Measurements from ENCODE around the gene FXYD3. TPM values are rescaled to one million over a fixed set of nuclear protein-coding genes. Genes with fewer than 3 reads are reported as not detected.
A peak's percentile ranks its signal among the peaks of the same experiment; 100 is the strongest.

FXYD3 gene
- total RNA-seq, 4 donors from 2014 or later = 391 to 630 (median 546) TPM

- DNase-seq (ENCODE audit: low spot score in 2 of 2) = no peak
- no peak for TF ChIP-seq CTCF (IDR thresholded peaks at IDR 0.05)
- no peak for TF ChIP-seq POLR2A (IDR thresholded peaks at IDR 0.05)
- WGBS, 2 donors = 77 to 78% methylated on average over 15 of the region's 15 CpGs
- intact Hi-C loops (cut with DNase I; ENCODE audit: low total_unique reads) = no loop called here
- H3K4me3 ChIP-seq (ENCODE audit: low read depth, poor library complexity, severe bottlenecking) = no peak overlapping the region
Observed at GRCh38 chr19:35112995-35113688, 2.5 kb upstream of the FXYD3 start.

GRCh38 chr19:35114353-35115176 is 1.1 kb upstream of the FXYD3 start:
- WGBS, 2 donors = 4 to 7% methylated on average over 23 of the region's 23 CpGs
- no peak for TF ChIP-seq POLR2A (IDR thresholded peaks at IDR 0.05)
- peak in 1 of 3 donors; percentile 91 for TF ChIP-seq CTCF (IDR thresholded peaks at IDR 0.05)
- DNase-seq (ENCODE audit: low spot score in 2 of 2) = peak; percentile 82 to 95
- intact Hi-C loops (cut with DNase I; ENCODE audit: low total_unique reads) = no loop called here
- H3K4me3 ChIP-seq (ENCODE audit: low read depth, poor library complexity, severe bottlenecking) = no peak overlapping the region

- DNase-seq (ENCODE audit: low spot score in 2 of 2) = peak; percentile 77 to 89
- intact Hi-C loops (cut with DNase I; ENCODE audit: low total_unique reads) = no loop called here
- TF ChIP-seq CTCF (IDR thresholded peaks at IDR 0.05) (no peak), POLR2A (IDR thresholded peaks at IDR 0.05) (no peak)
- H3K4me3 ChIP-seq (ENCODE audit: low read depth, poor library complexity, severe bottlenecking) = peak overlapping the region; percentile 36
- WGBS, 2 donors = 53 to 60% methylated on average over 13 of the region's 13 CpGs
Observed at GRCh38 chr19:35116072-35116801, 614 bp downstream of the FXYD3 start.

- WGBS, 2 donors = 31 to 37% methylated on average over 6 to 8 of the region's 8 CpGs
- H3K4me3 ChIP-seq (ENCODE audit: low read depth, poor library complexity, severe bottlenecking) = peak overlapping the region; percentile 36
- intact Hi-C loops (cut with DNase I; ENCODE audit: low total_unique reads) = no loop called here
- no peak for TF ChIP-seq CTCF (IDR thresholded peaks at IDR 0.05)
- TF ChIP-seq POLR2A (IDR thresholded peaks at IDR 0.05) = no peak
- DNase-seq (ENCODE audit: low spot score in 2 of 2) = no peak
Observed at GRCh38 chr19:35117116-35117515, 1.5 kb downstream of the FXYD3 start.

GRCh38 chr19:35117799-35118198 is 2.2 kb downstream of the FXYD3 start:
- intact Hi-C loops (cut with DNase I; ENCODE audit: low total_unique reads) = no loop called here
- peak overlapping the region; percentile 14 for H3K4me3 ChIP-seq (ENCODE audit: low read depth, poor library complexity, severe bottlenecking)
- no peak for DNase-seq (ENCODE audit: low spot score in 2 of 2)
- WGBS, 2 donors = 35% methylated on average over 11 of the region's 11 CpGs
- no peak for TF ChIP-seq CTCF (IDR thresholded peaks at IDR 0.05)
- no peak for TF ChIP-seq POLR2A (IDR thresholded peaks at IDR 0.05)
